ENCODE data around the gene GIT2.

The GIT2 gene

GRCh38 chr12:109928058-109928656 is 68.0 kb downstream of the GIT2 start:
- peaks cover 27 to 41% of the 10 kb centered on the region in 2 donors for H3K36me3 ChIP-seq (ENCODE audit: control insufficient read depth in 1 of 2, insufficient read depth in 2 of 2, low read length in 2 of 2)
- no peak overlapping the region for H3K27ac ChIP-seq (ENCODE audit: low read length)
- H3K27me3 ChIP-seq (ENCODE audit: low read depth, low read length): no peaks in the 10 kb centered on the region
- H3K9me3 ChIP-seq (ENCODE audit: control insufficient read depth in 1 of 2, low read length in 2 of 2): no peaks in the 10 kb centered on the region
- peaks cover 0 to 4% of the 10 kb centered on the region in 2 donors for H3K4me1 ChIP-seq (ENCODE audit: control insufficient read depth in 1 of 2, insufficient read depth in 2 of 2, low read length in 2 of 2)
- H3K4me3 ChIP-seq (ENCODE audit: low read depth in 1 of 2, low read length in 2 of 2): no peak overlapping the region

GRCh38 chr12:109927622-109928021 is 68.5 kb downstream of the GIT2 start:
- H3K4me3 ChIP-seq (ENCODE audit: low read depth in 1 of 2, low read length in 2 of 2): no peak overlapping the region
- no peaks in the 10 kb centered on the region for H3K9me3 ChIP-seq (ENCODE audit: control insufficient read depth in 1 of 2, low read length in 2 of 2)
- no peaks in the 10 kb centered on the region for H3K27me3 ChIP-seq (ENCODE audit: low read depth, low read length)
- no peaks in the 10 kb centered on the region for H3K4me1 ChIP-seq (ENCODE audit: control insufficient read depth in 1 of 2, insufficient read depth in 2 of 2, low read length in 2 of 2)
- no peak overlapping the region for H3K27ac ChIP-seq (ENCODE audit: low read length)
- H3K36me3 ChIP-seq (ENCODE audit: control insufficient read depth in 1 of 2, insufficient read depth in 2 of 2, low read length in 2 of 2): peaks cover 21 to 35% of the 10 kb centered on the region in 2 donors

DNA sequence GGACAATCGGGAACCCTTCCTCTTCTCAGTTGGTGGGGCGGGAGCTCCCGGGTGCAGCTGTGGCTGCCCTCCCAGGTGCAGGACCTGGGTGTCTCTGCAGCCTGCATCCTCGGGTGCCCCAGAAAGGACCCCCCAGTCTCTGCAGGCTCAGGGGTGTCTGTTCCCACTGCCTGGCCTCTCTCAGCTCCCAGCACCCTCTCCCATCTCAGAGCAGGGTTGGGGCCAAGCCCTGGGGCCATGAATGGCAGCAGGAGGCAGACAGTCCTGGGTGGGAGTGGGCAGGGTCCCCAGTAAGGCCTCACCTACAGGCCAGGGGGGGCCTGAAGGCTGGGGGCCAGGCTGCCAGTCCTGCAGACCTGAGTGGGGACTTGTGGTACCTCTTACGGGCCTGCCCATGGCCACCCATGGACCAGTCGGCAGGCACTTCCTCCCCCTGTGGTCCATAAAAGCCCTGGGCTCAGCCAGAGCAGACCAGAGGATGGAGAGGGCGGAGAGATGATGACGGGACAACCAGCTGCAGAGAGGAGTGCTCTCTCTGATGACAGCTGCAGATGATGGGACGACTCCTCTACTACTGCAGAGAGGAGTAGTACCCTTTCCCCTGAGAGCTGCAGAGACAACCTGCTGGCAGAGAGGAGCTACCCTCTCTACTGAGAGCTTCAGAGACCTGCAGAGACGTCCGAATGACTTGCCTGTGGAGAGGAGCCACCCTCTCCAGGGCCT is 69.5 kb downstream of the GIT2 start:
- no peak overlapping the region for H3K4me3 ChIP-seq (ENCODE audit: low read depth in 1 of 2, low read length in 2 of 2)
- H3K4me1 ChIP-seq (ENCODE audit: control insufficient read depth in 1 of 2, insufficient read depth in 2 of 2, low read length in 2 of 2): no peaks in the 10 kb centered on the region
- no peaks in the 10 kb centered on the region for H3K27me3 ChIP-seq (ENCODE audit: low read depth, low read length)
- H3K36me3 ChIP-seq (ENCODE audit: control insufficient read depth in 1 of 2, insufficient read depth in 2 of 2, low read length in 2 of 2): peaks cover 12 to 32% of the 10 kb centered on the region in 2 donors
- H3K27ac ChIP-seq (ENCODE audit: low read length): no peak overlapping the region
- no peaks in the 10 kb centered on the region for H3K9me3 ChIP-seq (ENCODE audit: control insufficient read depth in 1 of 2, low read length in 2 of 2)

GRCh38 chr12:109926016-109926415 is 70.2 kb downstream of the GIT2 start:
- H3K4me1 ChIP-seq (ENCODE audit: control insufficient read depth in 1 of 2, insufficient read depth in 2 of 2, low read length in 2 of 2): no peaks in the 10 kb centered on the region

DNA sequence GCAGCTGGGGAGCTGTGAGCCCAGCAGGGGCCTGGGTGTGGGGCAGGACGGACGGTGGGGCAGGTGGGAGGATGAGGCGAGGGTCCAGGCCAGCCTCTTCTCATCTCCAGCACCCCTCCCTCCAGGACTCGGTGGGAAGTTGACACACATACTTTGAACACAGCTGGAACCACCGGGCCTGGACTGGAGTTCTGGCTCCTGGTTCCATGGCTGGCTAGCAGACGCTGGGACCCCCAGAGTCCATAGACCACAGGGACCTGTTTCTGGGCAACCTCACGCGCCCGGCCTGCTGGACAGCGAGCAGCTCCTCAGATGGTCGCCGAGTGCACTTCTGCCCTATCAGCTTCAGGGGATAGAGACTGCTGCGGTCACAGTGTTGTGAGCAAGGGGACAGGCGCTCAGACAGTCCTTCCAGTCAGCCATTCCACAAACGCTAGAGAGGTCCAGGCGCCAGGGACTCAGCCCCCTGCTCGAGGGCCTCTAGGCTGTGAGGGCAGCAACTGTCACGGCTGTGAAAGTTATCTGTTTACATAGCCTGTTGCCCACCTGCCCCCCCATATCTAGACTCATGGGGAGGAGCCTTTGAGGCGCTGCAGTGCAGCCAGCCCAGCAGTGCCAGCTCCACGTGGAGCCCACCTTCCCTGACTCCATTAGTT is 70.9 kb downstream of the GIT2 start:
- H3K27ac ChIP-seq (ENCODE audit: low read length): no peak overlapping the region
- no peaks in the 10 kb centered on the region for H3K9me3 ChIP-seq (ENCODE audit: control insufficient read depth in 1 of 2, low read length in 2 of 2)
- H3K27me3 ChIP-seq (ENCODE audit: low read depth, low read length): no peaks in the 10 kb centered on the region
- no peak overlapping the region for H3K4me3 ChIP-seq (ENCODE audit: low read depth in 1 of 2, low read length in 2 of 2)
- H3K4me1 ChIP-seq (ENCODE audit: control insufficient read depth in 1 of 2, insufficient read depth in 2 of 2, low read length in 2 of 2): no peaks in the 10 kb centered on the region
- H3K36me3 ChIP-seq (ENCODE audit: control insufficient read depth in 1 of 2, insufficient read depth in 2 of 2, low read length in 2 of 2): peaks cover 4 to 22% of the 10 kb centered on the region in 2 donors

More at GRCh38 chr12:109926016-109926415, 70.2 kb downstream of the GIT2 start:
- Histone ChIP-seq H3K27ac (ENCODE audit: low read length) (no peak overlapping the region), H3K9me3 (ENCODE audit: control insufficient read depth in 1 of 2, low read length in 2 of 2) (no peaks in the 10 kb centered on the region), H3K36me3 (ENCODE audit: control insufficient read depth in 1 of 2, insufficient read depth in 2 of 2, low read length in 2 of 2) (peaks cover 9 to 26% of the 10 kb centered on the region in 2 donors), H3K4me3 (ENCODE audit: low read depth in 1 of 2, low read length in 2 of 2) (no peak overlapping the region), H3K27me3 (ENCODE audit: low read depth, low read length) (no peaks in the 10 kb centered on the region)

DNA sequence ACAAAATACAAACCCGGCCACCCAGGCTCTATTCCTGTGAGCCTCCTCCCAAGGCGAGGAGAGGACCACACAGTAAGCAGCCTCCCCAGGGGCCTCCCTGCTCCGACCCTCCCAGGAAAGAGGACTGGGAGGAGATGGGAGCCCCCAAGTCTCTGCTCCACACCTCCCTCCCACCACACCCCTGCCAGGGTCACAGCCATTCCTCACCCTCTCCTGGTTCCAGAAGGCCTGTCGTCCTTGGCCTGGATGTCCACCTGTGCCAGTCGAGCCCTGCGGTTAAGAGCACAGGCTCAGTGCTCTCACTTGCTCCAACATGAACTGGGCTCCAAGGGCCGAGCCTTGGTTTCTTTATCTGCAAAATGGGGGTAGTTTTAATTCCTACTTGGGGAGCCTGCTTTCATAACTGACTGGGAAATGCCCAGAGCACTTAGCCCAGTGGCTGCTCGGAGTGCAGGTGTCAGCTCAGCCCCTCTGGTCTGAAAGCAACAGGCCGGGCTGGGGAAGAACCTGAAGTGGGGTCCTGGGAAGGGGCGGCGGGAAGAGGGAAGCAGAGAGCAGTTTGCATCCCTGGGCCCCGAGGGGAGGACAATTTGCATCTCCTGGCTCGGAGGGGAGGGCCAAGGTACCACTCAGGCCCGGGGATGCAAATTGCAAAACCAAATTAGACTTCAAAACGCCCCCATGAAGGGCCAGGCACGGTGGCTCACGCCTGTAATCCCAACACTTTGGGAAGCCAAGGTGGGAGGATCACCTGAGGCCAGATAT is 72.5 kb downstream of the GIT2 start:
- peaks cover 7 to 31% of the 10 kb centered on the region in 2 donors for H3K36me3 ChIP-seq (ENCODE audit: control insufficient read depth in 1 of 2, insufficient read depth in 2 of 2, low read length in 2 of 2)
- H3K27me3 ChIP-seq (ENCODE audit: low read depth, low read length): no peaks in the 10 kb centered on the region

DNA sequence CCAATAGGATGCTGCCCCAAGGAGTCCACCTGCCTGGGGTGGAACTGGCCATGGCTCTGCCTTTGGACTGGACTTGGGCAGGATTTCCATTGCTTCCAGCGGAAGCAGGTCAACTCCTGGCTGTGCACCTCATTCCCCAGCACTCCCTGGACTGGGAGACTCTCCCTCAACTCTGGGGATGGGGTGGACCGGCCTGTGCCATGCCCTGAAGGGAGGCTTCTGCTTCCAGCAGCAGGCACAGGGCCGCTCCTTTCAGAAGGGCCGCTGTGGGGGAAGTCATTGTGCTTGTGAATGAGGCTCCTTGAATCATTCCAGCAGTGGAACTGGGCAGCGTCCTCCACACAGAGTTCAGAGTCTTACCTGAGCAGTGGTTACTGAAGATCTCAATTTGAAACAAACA is 73.1 kb downstream of the GIT2 start:
- Histone ChIP-seq H3K27me3 (ENCODE audit: low read depth, low read length) (no peaks in the 10 kb centered on the region), H3K9me3 (ENCODE audit: control insufficient read depth in 1 of 2, low read length in 2 of 2) (no peaks in the 10 kb centered on the region), H3K36me3 (ENCODE audit: control insufficient read depth in 1 of 2, insufficient read depth in 2 of 2, low read length in 2 of 2) (peaks cover 8 to 36% of the 10 kb centered on the region in 2 donors), H3K4me3 (ENCODE audit: low read depth in 1 of 2, low read length in 2 of 2) (no peak overlapping the region), H3K4me1 (ENCODE audit: control insufficient read depth in 1 of 2, insufficient read depth in 2 of 2, low read length in 2 of 2) (no peaks in the 10 kb centered on the region), H3K27ac (ENCODE audit: low read length) (no peak overlapping the region)

More for the DNA sequence above, 72.5 kb downstream of the GIT2 start:
- no peaks in the 10 kb centered on the region for H3K4me1 ChIP-seq (ENCODE audit: control insufficient read depth in 1 of 2, insufficient read depth in 2 of 2, low read length in 2 of 2)
- no peak overlapping the region for H3K27ac ChIP-seq (ENCODE audit: low read length)
- no peaks in the 10 kb centered on the region for H3K9me3 ChIP-seq (ENCODE audit: control insufficient read depth in 1 of 2, low read length in 2 of 2)
- no peak overlapping the region for H3K4me3 ChIP-seq (ENCODE audit: low read depth in 1 of 2, low read length in 2 of 2)

DNA sequence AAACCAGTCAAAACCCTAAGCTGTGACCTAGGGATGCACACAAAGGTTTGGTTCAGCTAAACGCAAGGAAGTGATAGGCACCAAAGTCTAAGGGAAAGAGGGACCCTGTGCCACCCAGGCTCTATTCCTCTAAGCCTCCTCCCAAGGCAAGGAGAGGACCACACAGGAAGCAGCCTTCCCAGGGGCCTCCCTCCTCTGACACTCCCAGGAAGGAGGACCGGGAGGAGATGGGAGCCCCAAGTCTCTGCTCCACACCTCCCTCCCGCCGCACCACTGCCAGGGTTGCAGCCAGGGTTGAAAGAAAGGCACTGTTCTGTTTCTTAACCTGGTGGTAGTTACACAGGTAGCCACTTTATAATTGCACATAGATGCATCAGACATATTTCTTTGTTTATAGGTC is 74.2 kb downstream of the GIT2 start:
- Histone ChIP-seq H3K9me3 (ENCODE audit: control insufficient read depth in 1 of 2, low read length in 2 of 2) (no peaks in the 10 kb centered on the region), H3K36me3 (ENCODE audit: control insufficient read depth in 1 of 2, insufficient read depth in 2 of 2, low read length in 2 of 2) (peaks cover 19 to 46% of the 10 kb centered on the region in 2 donors), H3K27ac (ENCODE audit: low read length) (no peak overlapping the region), H3K27me3 (ENCODE audit: low read depth, low read length) (no peaks in the 10 kb centered on the region), H3K4me1 (ENCODE audit: control insufficient read depth in 1 of 2, insufficient read depth in 2 of 2, low read length in 2 of 2) (no peaks in the 10 kb centered on the region), H3K4me3 (ENCODE audit: low read depth in 1 of 2, low read length in 2 of 2) (no peak overlapping the region)

- H3K9me3 ChIP-seq (ENCODE audit: control insufficient read depth in 1 of 2, low read length in 2 of 2): no peaks in the 10 kb centered on the region
- H3K27me3 ChIP-seq (ENCODE audit: low read depth, low read length): no peaks in the 10 kb centered on the region
- H3K27ac ChIP-seq (ENCODE audit: low read length): no peak overlapping the region
- H3K4me1 ChIP-seq (ENCODE audit: control insufficient read depth in 1 of 2, insufficient read depth in 2 of 2, low read length in 2 of 2): no peaks in the 10 kb centered on the region
- no peak overlapping the region for H3K4me3 ChIP-seq (ENCODE audit: low read depth in 1 of 2, low read length in 2 of 2)
- H3K36me3 ChIP-seq (ENCODE audit: control insufficient read depth in 1 of 2, insufficient read depth in 2 of 2, low read length in 2 of 2): peaks cover 35 to 58% of the 10 kb centered on the region in 2 donors
These were observed 75.8 kb downstream of the GIT2 start for GRCh38 chr12:109920261-109920780.

- peaks cover 44 to 67% of the 10 kb centered on the region in 2 donors for H3K36me3 ChIP-seq (ENCODE audit: control insufficient read depth in 1 of 2, insufficient read depth in 2 of 2, low read length in 2 of 2)
- no peak overlapping the region for H3K27ac ChIP-seq (ENCODE audit: low read length)
- H3K9me3 ChIP-seq (ENCODE audit: control insufficient read depth in 1 of 2, low read length in 2 of 2): no peaks in the 10 kb centered on the region
- H3K27me3 ChIP-seq (ENCODE audit: low read depth, low read length): no peaks in the 10 kb centered on the region
- no peak overlapping the region for H3K4me3 ChIP-seq (ENCODE audit: low read depth in 1 of 2, low read length in 2 of 2)
- no peaks in the 10 kb centered on the region for H3K4me1 ChIP-seq (ENCODE audit: control insufficient read depth in 1 of 2, insufficient read depth in 2 of 2, low read length in 2 of 2)
These were observed 76.7 kb downstream of the GIT2 start for GRCh38 chr12:109919456-109919855.

- Histone ChIP-seq H3K9me3 (ENCODE audit: control insufficient read depth in 1 of 2, low read length in 2 of 2) (no peaks in the 10 kb centered on the region), H3K27ac (ENCODE audit: low read length) (no peak overlapping the region), H3K27me3 (ENCODE audit: low read depth, low read length) (no peaks in the 10 kb centered on the region), H3K4me1 (ENCODE audit: control insufficient read depth in 1 of 2, insufficient read depth in 2 of 2, low read length in 2 of 2) (no peaks in the 10 kb centered on the region), H3K4me3 (ENCODE audit: low read depth in 1 of 2, low read length in 2 of 2) (no peak overlapping the region), H3K36me3 (ENCODE audit: control insufficient read depth in 1 of 2, insufficient read depth in 2 of 2, low read length in 2 of 2) (peaks cover 60 to 82% of the 10 kb centered on the region in 2 donors)
These were observed 80.1 kb downstream of the GIT2 start for GRCh38 chr12:109916045-109916444.

All from muscle layer of duodenum (tissue), 2 donors.